Parathyroid adenoma (tissue), 2 donors: Measurements from ENCODE around the gene CORO6.

Source experiments
- H2AFZ ChIP-seq: fragments of 300-600 bp; sonication (generic); one replicate; pipeline ENCODE4 v1.7.0; 2017; ENCODE audit warnings: antibody characterized with exemption, mild to moderate bottlenecking
- H3K27ac ChIP-seq: fragments of 300-600 bp; sonication (generic); one replicate; pipeline ENCODE4 v1.7.0; 2017
- H3K27me3 ChIP-seq: fragments of 300-600 bp; sonication (generic); one replicate; pipeline ENCODE4 v1.7.0; 2017; ENCODE audit warnings: low read length; ENCODE audit not compliant: control insufficient read depth, insufficient read depth
- H3K36me3 ChIP-seq: fragments of 300-600 bp; sonication (generic); one replicate; pipeline ENCODE4 v1.7.0; 2017; ENCODE audit warnings: low read length; ENCODE audit not compliant: control insufficient read depth, insufficient read depth
- H3K4me1 ChIP-seq: fragments of 300-600 bp; sonication (generic); one replicate; pipeline ENCODE4 v1.7.0; 2017; ENCODE audit warnings: control low read depth
- H3K4me2 ChIP-seq: fragments of 300-600 bp; sonication (generic); one replicate; pipeline ENCODE4 v1.7.0; 2017; ENCODE audit warnings: low read length
- H3K4me3 ChIP-seq: fragments of 300-600 bp; sonication (generic); one replicate; pipeline ENCODE4 v1.7.0; 2017; ENCODE audit warnings: low read depth, low read length
- H3K79me2 ChIP-seq: fragments of 300-600 bp; sonication (generic); one replicate; pipeline ENCODE4 v1.7.0; 2017; ENCODE audit warnings: control low read depth
- H3K9ac ChIP-seq: fragments of 300-600 bp; sonication (generic); one replicate; pipeline ENCODE4 v1.7.0; 2017; ENCODE audit warnings: mild to moderate bottlenecking
- H3K9me3 ChIP-seq: fragments of 300-600 bp; sonication (generic); one replicate; pipeline ENCODE4 v1.7.0; 2017; ENCODE audit warnings: low read length; ENCODE audit not compliant: control insufficient read depth
- CTCF ChIP-seq: fragments of 300-600 bp; sonication (generic); IDR thresholded peaks from one replicate; pipeline ENCODE4 v1.7.0; 2017; ENCODE audit warnings: antibody characterized with exemption, mild to moderate bottlenecking
- donor health status: primary hyperparathyroidism.

CORO6 gene

GRCh38 chr17:29613352-29613837, 9.3 kb downstream of the CORO6 start:
- Histone ChIP-seq H2AFZ (peak overlapping the region; percentile 59), H3K4me1 (peaks cover 20% of the 10 kb centered on the region), H3K79me2 (no peaks in the 10 kb centered on the region), H3K4me2 (peak overlapping the region; percentile 61), H3K9ac (no peak overlapping the region), H3K27ac (no peak overlapping the region), H3K9me3 (no peaks in the 10 kb centered on the region), H3K27me3 (no peaks in the 10 kb centered on the region), H3K4me3 (peak overlapping the region; percentile 33), H3K36me3 (no peaks in the 10 kb centered on the region)
- peak; percentile 86 for TF ChIP-seq CTCF

GRCh38 chr17:29612404-29613280, 10.1 kb downstream of the CORO6 start:
- H2AFZ ChIP-seq = peak overlapping the region; percentile 59
- H3K27me3 ChIP-seq = no peaks in the 10 kb centered on the region
- no peak overlapping the region for H3K4me2 ChIP-seq
- no peaks in the 10 kb centered on the region for H3K79me2 ChIP-seq
- H3K4me3 ChIP-seq = peak overlapping the region; percentile 33
- no peaks in the 10 kb centered on the region for H3K9me3 ChIP-seq
- H3K9ac ChIP-seq = no peak overlapping the region
- H3K36me3 ChIP-seq = no peaks in the 10 kb centered on the region
- TF ChIP-seq CTCF = no peak
- H3K4me1 ChIP-seq = peaks cover 17% of the 10 kb centered on the region
- H3K27ac ChIP-seq = no peak overlapping the region

- no peak for TF ChIP-seq CTCF
- no peak overlapping the region for H2AFZ ChIP-seq
- H3K27ac ChIP-seq = no peak overlapping the region
- no peaks in the 10 kb centered on the region for H3K27me3 ChIP-seq
- no peak overlapping the region for H3K4me3 ChIP-seq
- no peak overlapping the region for H3K4me2 ChIP-seq
- no peaks in the 10 kb centered on the region for H3K36me3 ChIP-seq
- H3K9ac ChIP-seq = no peak overlapping the region
- H3K79me2 ChIP-seq = no peaks in the 10 kb centered on the region
- H3K4me1 ChIP-seq = peaks cover 11% of the 10 kb centered on the region
- H3K9me3 ChIP-seq = no peaks in the 10 kb centered on the region
These were observed 10.7 kb downstream of the CORO6 start for GRCh38 chr17:29612094-29612403.

- no peak overlapping the region for H3K9ac ChIP-seq
- H2AFZ ChIP-seq = no peak overlapping the region
- no peaks in the 10 kb centered on the region for H3K27me3 ChIP-seq
- H3K79me2 ChIP-seq = no peaks in the 10 kb centered on the region
- H3K9me3 ChIP-seq = no peaks in the 10 kb centered on the region
- no peak for TF ChIP-seq CTCF
- H3K4me3 ChIP-seq = no peak overlapping the region
- H3K27ac ChIP-seq = no peak overlapping the region
- no peaks in the 10 kb centered on the region for H3K36me3 ChIP-seq
- no peak overlapping the region for H3K4me2 ChIP-seq
- peaks cover 11% of the 10 kb centered on the region for H3K4me1 ChIP-seq
These were observed 11.2 kb downstream of the CORO6 start for GRCh38 chr17:29611351-29612093.
